ENCODE measurements around the gene DPF3.

DNA sequence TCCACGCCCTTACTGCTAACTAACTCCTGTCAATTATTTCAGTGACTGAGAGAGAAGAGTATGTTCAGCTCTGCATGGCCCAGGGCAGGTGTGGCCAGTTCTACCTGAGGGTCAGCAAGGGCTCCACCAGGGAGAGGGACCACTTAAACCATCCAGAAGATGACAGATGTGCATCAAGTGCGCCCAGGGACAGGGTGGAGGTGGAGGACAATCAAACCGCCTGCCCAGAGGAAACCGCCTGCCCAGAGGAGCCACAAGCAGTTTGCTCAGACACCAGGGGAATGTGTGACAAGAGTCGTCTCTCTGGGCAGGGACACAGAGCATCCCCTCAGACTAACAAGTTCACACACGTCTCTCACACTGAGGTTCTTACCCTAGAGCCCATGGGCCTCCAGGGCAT lies 14.5 kb downstream of the DPF3 start:
- TF ChIP-seq CTCF (IDR thresholded peaks at IDR 0.05; ENCODE audit: insufficient read depth, low read length, poor library complexity, severe bottlenecking), result no peak
- TF ChIP-seq EZH2phosphoT487 (conservative IDR thresholded peaks at IDR 0.05; ENCODE audit: low read length), result no peak
